Stimulated activated CD8-positive, alpha-beta memory T cell treated with anti-CD3 and anti-CD28 coated beads, Interleukin-15, amount 100 ng/mL, for 24 hours (primary cell): ENCODE results near the gene SEZ6L.
A peak's percentile ranks its signal among the peaks of the same experiment; 100 is the strongest.

Experiments used
- DNase-seq: peaks from one replicate; pipeline ENCODE4 v3.0.0-alpha.2; 2020; ENCODE audit warnings: low read depth

Gene SEZ6L

GRCh38 chr22:26339755-26340154, 170.5 kb downstream of the SEZ6L start:
- DNase-seq, result no peak

- DNase-seq, result no peak
Measured at GRCh38 chr22:26342745-26343410, 173.6 kb downstream of the SEZ6L start.

GRCh38 chr22:26345496-26345895, 176.2 kb downstream of the SEZ6L start:
- no peak for DNase-seq

GRCh38 chr22:26348810-26349526, 179.7 kb downstream of the SEZ6L start:
- DNase-seq, result no peak

GRCh38 chr22:26354707-26355106, 185.4 kb downstream of the SEZ6L start:
- DNase-seq, result no peak

GRCh38 chr22:26357281-26357680, 188.0 kb downstream of the SEZ6L start:
- no peak for DNase-seq

GRCh38 chr22:26357813-26358212, 188.6 kb downstream of the SEZ6L start:
- no peak for DNase-seq

GRCh38 chr22:26359156-26359555, 189.9 kb downstream of the SEZ6L start:
- DNase-seq, result no peak

- DNase-seq, result peak; percentile 26
Measured at GRCh38 chr22:26360169-26360885, 191.1 kb downstream of the SEZ6L start.

GRCh38 chr22:26362471-26362870, 193.2 kb downstream of the SEZ6L start:
- DNase-seq, result no peak

GRCh38 chr22:26364066-26365015, 195.1 kb downstream of the SEZ6L start:
- DNase-seq, result no peak

GRCh38 chr22:26367402-26368245, 198.4 kb downstream of the SEZ6L start:
- peak; percentile 41 for DNase-seq

- no peak for DNase-seq
Measured at GRCh38 chr22:26372890-26373289, 203.6 kb downstream of the SEZ6L start.

GRCh38 chr22:26374391-26375026, 205.2 kb downstream of the SEZ6L start:
- DNase-seq, result no peak

- no peak for DNase-seq
Measured at GRCh38 chr22:26377170-26377830, 208.0 kb downstream of the SEZ6L start.

GRCh38 chr22:26380072-26380830, 211.0 kb downstream of the SEZ6L start:
- no peak for DNase-seq

- DNase-seq, result no peak
Measured at GRCh38 chr22:26382782-26383181, 213.5 kb downstream of the SEZ6L start.

- no peak for DNase-seq
Measured at GRCh38 chr22:26383968-26384556, 214.8 kb downstream of the SEZ6L start.

GRCh38 chr22:26385164-26385563, 215.9 kb downstream of the SEZ6L start:
- DNase-seq, result no peak
